ENCODE measurements around the gene DENND5B.
"Not testable (repeated sequence)": the region's sequence is repeated elsewhere in the genome, so short reads cannot be mapped to it uniquely, and the experiment has no call there.

DENND5B gene

GRCh38 chr12:31517994-31518393 lies 72.9 kb downstream of the DENND5B start:
- H3K4me3 ChIP-seq (ENCODE audit: low read length): no peak overlapping the region
- no peak for DNase-seq (ENCODE audit: low read depth, low spot score)

- no peak for DNase-seq (ENCODE audit: low read depth, low spot score)
- H3K4me3 ChIP-seq (ENCODE audit: low read length): no peak overlapping the region
These were observed 74.2 kb downstream of the DENND5B start for GRCh38 chr12:31516702-31517101.

GRCh38 chr12:31514912-31515311 lies 76.0 kb downstream of the DENND5B start:
- no peak overlapping the region for H3K4me3 ChIP-seq (ENCODE audit: low read length)

DNA sequence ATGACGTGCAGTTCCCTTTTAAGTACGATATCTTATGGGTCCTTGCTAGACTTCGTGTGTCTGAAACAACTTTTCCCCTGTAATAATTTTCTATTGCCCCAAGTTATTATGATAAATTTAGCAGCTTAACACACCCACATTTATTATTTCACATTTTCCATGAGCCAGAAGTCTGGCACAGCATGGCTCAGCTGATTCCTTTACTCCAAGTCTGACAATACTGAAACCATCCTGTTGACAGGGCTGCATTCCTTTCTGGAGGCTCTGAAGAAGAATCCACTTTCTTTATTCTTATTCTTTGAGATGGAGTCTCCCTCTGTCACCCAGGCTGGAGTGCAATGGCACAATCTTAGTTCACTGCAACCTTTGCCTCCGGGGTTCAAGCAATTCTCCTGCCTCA lies 80.9 kb downstream of the DENND5B start:
- H3K4me3 ChIP-seq (ENCODE audit: low read length): no peak overlapping the region
- DNase-seq (ENCODE audit: low read depth, low spot score): no peak

More at GRCh38 chr12:31514912-31515311, 76.0 kb downstream of the DENND5B start:
- no peak for DNase-seq (ENCODE audit: low read depth, low spot score)

- H3K4me3 ChIP-seq (ENCODE audit: low read length): no peak overlapping the region
- no peak for DNase-seq (ENCODE audit: low read depth, low spot score)
These were observed 82.3 kb downstream of the DENND5B start for GRCh38 chr12:31508436-31509150.

DNA sequence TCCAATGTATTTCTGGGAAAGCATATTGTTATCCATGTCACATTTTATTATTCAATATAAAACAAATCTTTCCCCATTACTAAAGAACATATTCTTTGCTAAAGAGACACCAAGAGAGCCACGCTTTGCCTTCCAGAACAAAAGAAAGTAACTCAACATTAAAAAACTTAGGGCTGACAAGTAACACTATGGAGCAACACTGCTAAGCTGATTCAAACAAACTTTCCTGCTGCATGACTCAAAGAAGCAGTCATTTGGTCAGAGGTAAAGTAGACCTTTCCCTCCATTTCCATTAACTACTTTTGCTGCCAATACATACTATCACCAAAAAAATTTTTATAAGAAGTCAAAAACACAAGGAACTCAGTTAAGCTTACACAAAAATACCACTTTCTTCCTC lies 83.0 kb downstream of the DENND5B start:
- no peak overlapping the region for H3K4me3 ChIP-seq (ENCODE audit: low read length)
- no peak for DNase-seq (ENCODE audit: low read depth, low spot score)

DNA sequence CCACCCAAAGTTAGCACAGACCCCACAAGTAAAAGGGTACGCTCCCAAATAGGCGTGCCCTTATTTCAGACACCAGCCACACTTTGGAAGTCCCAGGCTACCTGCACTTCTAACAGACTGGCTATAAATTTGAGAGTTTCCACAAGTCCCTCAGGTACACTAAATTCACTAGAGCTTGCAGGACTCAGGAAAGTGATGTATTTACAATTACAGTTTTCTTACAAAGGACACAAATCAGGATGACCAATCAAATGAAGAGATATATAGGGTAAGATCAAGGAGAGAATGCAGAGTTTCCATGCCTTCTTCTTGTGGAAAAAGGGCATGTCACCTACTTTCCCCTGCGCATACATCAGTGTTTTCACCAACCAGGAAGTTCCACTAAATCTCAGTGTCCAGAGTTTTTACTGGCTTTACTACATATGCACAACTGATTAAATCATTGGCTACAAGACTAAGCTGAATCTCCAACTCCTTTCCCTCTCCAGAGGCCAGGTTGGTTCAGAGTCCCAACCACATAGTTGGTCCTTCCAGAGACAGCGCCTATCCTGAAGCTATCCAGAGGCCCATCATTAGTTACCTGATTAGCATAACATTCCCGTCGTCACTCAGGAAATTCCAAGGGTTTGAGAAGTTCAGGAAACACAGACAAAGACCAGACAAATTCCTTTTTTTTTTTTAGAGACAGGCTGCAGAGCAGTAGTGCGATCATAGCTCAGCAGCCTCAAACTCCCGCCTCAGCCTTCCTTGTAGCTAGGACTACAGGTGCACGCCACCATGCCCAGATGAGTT lies 84.2 kb downstream of the DENND5B start:
- no peak for DNase-seq (ENCODE audit: low read depth, low spot score)
- H3K4me3 ChIP-seq (ENCODE audit: low read length): no peak overlapping the region

GRCh38 chr12:31504625-31505222 lies 86.2 kb downstream of the DENND5B start:
- H3K4me3 ChIP-seq (ENCODE audit: low read length): no peak overlapping the region

DNA sequence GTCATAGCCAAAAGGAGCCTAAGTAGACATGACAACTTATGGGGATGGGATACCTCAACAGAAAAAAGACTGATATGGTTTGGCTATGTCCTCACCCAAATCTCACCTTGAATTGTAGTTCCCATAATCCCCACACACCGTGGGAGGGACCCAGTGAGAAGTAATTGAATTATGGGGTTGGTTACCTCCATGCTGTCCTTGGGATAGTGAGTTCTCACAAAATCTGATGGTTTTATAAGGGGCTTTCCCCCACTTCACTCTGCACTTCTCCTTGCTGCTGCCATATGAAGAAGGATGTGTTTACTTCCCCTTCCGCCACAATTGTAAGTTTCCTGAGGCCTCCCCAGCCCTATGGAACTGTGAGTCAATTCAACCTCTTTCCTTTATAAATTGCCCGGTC lies 89.9 kb downstream of the DENND5B start:
- DNase-seq (ENCODE audit: low read depth, low spot score); H3K4me3 ChIP-seq (ENCODE audit: low read length): not testable (repeated sequence)

More at GRCh38 chr12:31504625-31505222, 86.2 kb downstream of the DENND5B start:
- DNase-seq (ENCODE audit: low read depth, low spot score): no peak

DNA sequence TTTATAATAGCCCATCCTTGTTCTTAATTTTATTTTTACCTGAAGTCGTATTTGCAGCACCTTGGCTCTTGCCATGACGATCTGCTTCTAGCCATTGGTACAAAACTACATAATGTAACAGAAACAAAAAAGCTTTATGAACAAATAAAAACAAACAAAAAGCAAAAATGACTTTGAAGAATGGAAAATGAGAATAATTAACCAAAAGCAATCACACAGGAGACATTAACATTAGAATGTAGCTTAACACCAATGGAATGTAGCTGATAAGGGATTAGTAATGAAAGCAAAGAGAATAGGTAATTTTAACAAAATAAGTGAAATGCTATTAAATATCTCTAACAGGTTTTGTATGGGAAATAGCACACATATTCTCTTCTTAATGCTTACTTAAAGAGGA lies 91.4 kb downstream of the DENND5B start:
- H3K4me3 ChIP-seq (ENCODE audit: low read length): no peak overlapping the region
- no peak for DNase-seq (ENCODE audit: low read depth, low spot score)

GRCh38 chr12:31498424-31498823 lies 92.5 kb downstream of the DENND5B start:
- no peak overlapping the region for H3K4me3 ChIP-seq (ENCODE audit: low read length)
- DNase-seq (ENCODE audit: low read depth, low spot score): no peak

DNA sequence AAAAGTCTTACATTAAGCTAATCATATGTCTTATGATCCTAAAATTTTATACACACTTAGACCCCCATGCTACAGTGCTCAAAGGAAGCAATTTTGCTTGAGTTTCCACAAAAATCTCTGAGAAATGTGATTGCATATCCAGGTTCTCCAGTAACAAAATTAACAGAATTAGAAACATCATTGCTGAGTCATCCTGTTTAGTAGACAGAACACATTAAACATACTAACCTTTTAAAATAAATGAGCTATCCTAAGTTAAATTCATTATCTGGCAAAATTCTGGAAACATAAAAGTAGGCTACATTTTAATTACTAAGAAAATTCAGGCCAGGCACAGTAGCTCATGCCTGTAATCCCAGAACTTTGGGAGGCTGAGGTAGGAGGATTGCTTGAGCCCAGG lies 94.7 kb downstream of the DENND5B start:
- no peak for DNase-seq (ENCODE audit: low read depth, low spot score)
- H3K4me3 ChIP-seq (ENCODE audit: low read length): no peak overlapping the region

DNA sequence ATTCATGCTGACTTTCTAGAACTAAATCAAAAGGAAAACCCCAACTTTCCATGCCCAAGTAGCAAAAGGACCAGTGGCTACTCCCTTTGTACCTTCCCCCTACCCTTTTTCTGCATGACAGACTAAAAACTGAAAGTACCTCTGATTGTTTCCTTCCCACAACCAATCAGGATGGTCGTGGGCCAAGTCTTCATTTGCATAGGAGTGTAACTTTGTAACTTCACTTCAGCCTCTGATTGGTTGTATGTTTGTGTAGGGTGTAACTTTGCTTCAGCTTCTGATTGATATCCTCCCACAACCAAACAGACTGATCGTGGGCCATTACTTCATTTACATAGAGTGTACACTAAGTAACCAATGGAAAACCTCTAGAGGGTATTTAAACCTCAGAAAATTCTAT lies 96.5 kb downstream of the DENND5B start:
- DNase-seq (ENCODE audit: low read depth, low spot score): no peak
- H3K4me3 ChIP-seq (ENCODE audit: low read length): no peak overlapping the region

DNA sequence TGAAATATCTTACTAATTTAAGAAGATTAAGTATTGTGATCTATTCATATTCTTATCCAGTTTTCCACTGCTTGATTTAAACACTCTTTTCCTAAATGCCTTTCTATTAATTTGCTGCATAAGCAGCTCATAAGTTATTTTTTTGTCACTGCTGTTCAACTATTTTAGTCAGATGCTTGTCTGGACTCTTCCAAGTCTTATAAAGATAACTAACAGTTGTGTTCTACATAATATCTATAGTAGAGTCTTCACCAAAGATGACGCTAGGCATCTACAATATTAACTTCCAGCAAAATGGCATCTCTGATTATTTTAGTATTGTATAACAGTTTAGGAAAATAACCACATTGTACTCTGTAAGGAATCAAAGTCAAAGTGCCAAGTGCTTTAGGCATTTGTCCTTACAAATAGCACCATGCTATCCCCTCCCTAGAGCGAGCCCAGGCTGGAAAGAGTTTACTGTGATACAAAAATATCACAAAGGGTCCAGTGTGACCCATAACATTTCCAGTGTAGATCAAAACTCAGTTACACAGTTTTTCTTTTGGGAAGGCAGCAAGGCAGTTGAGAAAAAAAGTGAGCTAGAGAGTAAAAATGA lies 98.2 kb downstream of the DENND5B start:
- H3K4me3 ChIP-seq (ENCODE audit: low read length): no peak overlapping the region

DNA sequence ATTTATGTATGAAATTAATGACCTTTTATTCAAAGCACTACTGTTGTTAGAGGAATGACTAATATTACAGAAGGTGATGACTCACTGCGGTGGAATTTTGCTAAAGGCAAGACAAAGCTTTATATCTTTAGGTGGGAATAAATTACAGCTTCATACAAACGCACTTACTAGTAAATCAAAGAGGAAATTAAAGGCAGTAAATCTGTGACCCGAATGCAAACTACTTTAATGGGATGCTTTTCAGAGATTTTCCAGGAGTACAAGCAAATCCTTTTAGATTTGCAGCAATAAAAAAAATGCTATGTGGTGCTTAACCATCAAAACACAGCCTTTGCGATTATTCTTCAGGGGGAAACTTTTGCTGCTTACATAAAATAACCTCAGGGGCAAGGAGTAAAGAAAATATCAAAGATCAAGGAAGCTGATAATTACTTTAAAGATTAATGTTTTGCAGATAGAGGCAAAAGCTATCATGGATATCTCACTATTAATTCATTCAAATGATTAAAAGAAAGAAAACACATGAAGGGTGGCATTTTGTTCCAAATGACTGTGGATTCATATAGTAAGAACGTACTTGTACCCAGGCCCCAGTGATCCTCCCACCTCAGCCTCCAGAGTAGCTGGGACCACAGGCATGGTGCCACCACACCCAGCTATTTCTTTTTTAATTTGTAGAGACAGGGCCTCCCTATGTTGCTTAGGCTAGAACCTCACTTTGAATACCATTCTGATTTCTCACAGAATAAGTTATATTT lies 98.9 kb downstream of the DENND5B start:
- no peak overlapping the region for H3K4me3 ChIP-seq (ENCODE audit: low read length)
- DNase-seq (ENCODE audit: low read depth, low spot score): no peak

More for the DNA sequence above, 98.2 kb downstream of the DENND5B start:
- DNase-seq (ENCODE audit: low read depth, low spot score): no peak

- no peak for DNase-seq (ENCODE audit: low read depth, low spot score)
- no peak overlapping the region for H3K4me3 ChIP-seq (ENCODE audit: low read length)
These were observed 99.6 kb downstream of the DENND5B start for GRCh38 chr12:31491241-31491794.

DNA sequence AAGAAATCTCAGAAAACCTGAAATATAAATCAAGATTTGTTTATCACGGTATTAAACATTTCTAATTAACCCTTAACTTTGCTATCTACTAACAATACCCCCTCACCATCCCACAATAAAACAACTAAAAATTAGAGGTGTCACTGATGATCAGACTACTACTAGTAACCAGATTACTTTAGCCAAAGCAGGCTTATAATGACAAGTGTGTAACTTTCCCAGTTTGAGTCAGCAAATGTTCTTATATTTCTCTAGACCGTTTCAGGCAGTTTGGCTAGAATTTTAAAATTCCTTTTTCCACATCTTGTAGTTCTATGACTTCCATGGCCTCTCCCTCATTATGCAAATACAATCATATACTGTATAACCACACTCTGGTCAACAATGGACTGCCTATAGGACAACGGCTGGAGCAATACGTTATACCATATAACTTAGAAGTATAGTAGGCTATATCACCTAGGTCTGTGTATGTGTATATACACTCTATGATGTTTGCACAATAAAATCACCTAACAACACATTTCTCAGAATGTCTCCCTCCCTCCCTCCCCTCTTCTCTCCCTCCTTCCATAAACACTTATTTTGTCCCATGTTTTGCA lies 102.1 kb downstream of the DENND5B start:
- H3K4me3 ChIP-seq (ENCODE audit: low read length): no peak overlapping the region
- no peak for DNase-seq (ENCODE audit: low read depth, low spot score)

DNA sequence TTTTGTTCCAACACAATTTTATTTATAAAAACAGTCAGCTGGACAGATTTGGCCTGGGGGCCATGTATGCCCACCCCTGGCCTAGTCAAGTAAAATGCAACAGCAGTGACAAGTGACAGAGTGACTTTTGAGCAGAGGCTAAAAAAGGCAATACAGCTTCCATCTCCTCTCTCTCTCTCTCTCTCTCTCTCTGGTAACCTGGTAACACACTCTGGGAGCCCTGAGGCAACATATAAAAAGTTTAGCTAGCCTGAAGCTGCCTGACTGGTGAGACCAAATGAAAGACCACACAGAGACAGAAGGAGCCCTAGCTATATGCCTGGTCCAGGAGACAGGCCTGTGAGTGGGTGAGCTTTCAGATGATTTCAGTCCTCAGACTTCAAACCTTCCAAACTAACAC lies 105.4 kb downstream of the DENND5B start:
- DNase-seq (ENCODE audit: low read depth, low spot score): no peak
- H3K4me3 ChIP-seq (ENCODE audit: low read length): no peak overlapping the region

All from Jurkat, Clone E6-1 (cell line).